EH (cell line): ENCODE results near the gene OR52E8.
A peak's percentile ranks its signal among the peaks of the same experiment; 100 is the strongest.

Source experiments
- DNase-seq: peaks from one replicate; pipeline ENCODE4 v3.0.0-alpha.2; 2015; ENCODE audit warnings: low read depth

OR52E8 gene

GRCh38 chr11:5857590-5857989, at the start of gene OR52E8:
Gene OR52E8, minus strand, starts transcription at chr11:5857690. Its CDS starts 0 bp downstream, at chr11:5857690.
- no peak for DNase-seq

GRCh38 chr11:5899534-5899933, 42.0 kb upstream of the OR52E8 start:
- no peak for DNase-seq

- DNase-seq = no peak
These were observed 35.4 kb upstream of the OR52E8 start, which contains the start of gene OR52E5 for GRCh38 chr11:5892908-5893307. Gene OR52E5, plus strand, starts transcription at chr11:5893208. Its CDS starts 7,569 bp downstream, at chr11:5900777.

- DNase-seq = peak; percentile 4
These were observed 33.8 kb upstream of the OR52E8 start for GRCh38 chr11:5891216-5891800.

GRCh38 chr11:5887661-5888060, 30.2 kb upstream of the OR52E8 start:
- no peak for DNase-seq

GRCh38 chr11:5887172-5887571, 29.7 kb upstream of the OR52E8 start:
- no peak for DNase-seq

GRCh38 chr11:5881756-5882155, 24.3 kb upstream of the OR52E8 start:
- no peak for DNase-seq

GRCh38 chr11:5880329-5880728, 22.8 kb upstream of the OR52E8 start, which contains the start of gene OR52E4:
Gene OR52E4, plus strand, starts transcription at chr11:5880629. Its CDS starts 3,664 bp downstream, at chr11:5884293.
- DNase-seq = no peak

- DNase-seq = no peak
These were observed 21.1 kb upstream of the OR52E8 start for GRCh38 chr11:5878564-5878963.

- no peak for DNase-seq
These were observed 8.3 kb upstream of the OR52E8 start for GRCh38 chr11:5865826-5866225.

- no peak for DNase-seq
These were observed 6.5 kb downstream of the OR52E8 start for GRCh38 chr11:5851002-5851401.

- DNase-seq = no peak
These were observed 9.8 kb downstream of the OR52E8 start for GRCh38 chr11:5847711-5848110.

- no peak for DNase-seq
These were observed 10.8 kb downstream of the OR52E8 start for GRCh38 chr11:5846701-5847100.

- DNase-seq = no peak
These were observed 15.7 kb downstream of the OR52E8 start, which contains the start of gene OR52E6 for GRCh38 chr11:5841797-5842196. Gene OR52E6, minus strand, starts transcription at chr11:5841897. Its CDS starts 0 bp downstream, at chr11:5841897.

GRCh38 chr11:5837695-5838094, 19.8 kb downstream of the OR52E8 start:
- DNase-seq = no peak

GRCh38 chr11:5833446-5833845, 24.0 kb downstream of the OR52E8 start:
- no peak for DNase-seq

GRCh38 chr11:5831196-5831829, 26.2 kb downstream of the OR52E8 start:
- no peak for DNase-seq

GRCh38 chr11:5818245-5818886, 39.1 kb downstream of the OR52E8 start:
- DNase-seq = peak; percentile 6

GRCh38 chr11:5815534-5815933, 42.0 kb downstream of the OR52E8 start:
- DNase-seq = no peak

GRCh38 chr11:5809905-5810795, 47.3 kb downstream of the OR52E8 start:
- DNase-seq = no peak

GRCh38 chr11:5809122-5809519, 48.4 kb downstream of the OR52E8 start:
- DNase-seq = peak; percentile 12

GRCh38 chr11:5808500-5809121, 48.9 kb downstream of the OR52E8 start, which contains the start of gene OR52N2:
Gene OR52N2, plus strand, starts transcription at chr11:5808924. Its CDS starts 11,412 bp downstream, at chr11:5820336.
- DNase-seq = peak; percentile 71
